HepG2 (cell line): ENCODE results near the gene MTHFD2. TPM values are rescaled to one million over a fixed set of nuclear protein-coding genes. Genes with fewer than 3 reads are reported as not detected.

Experiments used
- ATAC-seq: fragments of 200-7000 bp; cut with Tn5 transposase; 3 replicates; pipeline ENCODE4 v1.9.1; 2020; ENCODE audit warnings: mild to moderate bottlenecking, moderate library complexity
- BruUV-seq: library from RNA; stranded (reverse); fragments of 400-500 nt; replicated peaks from 2 replicates; lab custom pipeline; 2021; lab: Mats Ljungman, UMichigan
- CTCF ChIA-PET: fragments of 300-600 bp; formaldehyde crosslinking; extraction: SDS; loops from one replicate; lab custom pipeline; 2021; ENCODE audit warnings: low total read pairs, inconsistent platforms, low intra/inter-chr PET ratio; lab: Yijun Ruan, JAX
- POLR2A ChIA-PET: fragments of 350-600 bp; sonication (Branson Sonifier 250); formaldehyde crosslinking; loops from one replicate; lab custom pipeline; 2020; ENCODE audit warnings: antibody characterized with exemption, inconsistent platforms; lab: Yijun Ruan, JAX
- DNase-seq: peaks from one replicate; pipeline ENCODE4 v3.0.0-alpha.2; 2015; ENCODE audit warnings: low spot score
- FAIRE-seq: peaks from 3 replicates; lab custom pipeline; 2011; peaks lifted over from hg19 to GRCh38; lab: Jason Lieb, UNC
- H2AFZ ChIP-seq: one replicate; pipeline ENCODE4 v1.6.1; 2011; ENCODE audit warnings: low read length, inconsistent platforms
- H3K27ac ChIP-seq: fragments of 300-600 bp; 3 replicates; pipeline ENCODE4 v1.8.0; 2011; ENCODE audit warnings: mixed run types, mild to moderate bottlenecking, mixed read lengths, low read length, inconsistent platforms; ENCODE audit not compliant: insufficient read depth; ENCODE audit errors: extremely low read length
- H3K27me3 ChIP-seq, 2 experiments: fragments of 200-600 bp in 1 of 2; 2 replicates in 1 of 2; 3 replicates in 1 of 2; pipeline versions ENCODE4 v1.6.0 to v1.8.0; 2011; ENCODE audit warnings: low read length in 2 of 2, mild to moderate bottlenecking in 2 of 2, moderate library complexity in 2 of 2, inconsistent platforms in 1 of 2; ENCODE audit not compliant: insufficient read depth in 2 of 2, control insufficient read depth in 1 of 2
- H3K36me3 ChIP-seq, 2 experiments: fragments of 200-600 bp in 1 of 2; replicated peaks in 1 of 2; 2 replicates in 1 of 2; 3 replicates in 1 of 2; pipeline versions ENCODE4 v1.5.1 to v1.8.0; 2011; ENCODE audit warnings: low read length in 2 of 2, inconsistent platforms in 1 of 2; ENCODE audit not compliant: insufficient read depth in 2 of 2, control insufficient read depth in 1 of 2
- H3K4me1 ChIP-seq: 2 replicates; pipeline ENCODE4 v1.5.1; 2012; ENCODE audit warnings: low read length, inconsistent platforms; ENCODE audit not compliant: insufficient read depth
- H3K4me2 ChIP-seq: 2 replicates; pipeline ENCODE4 v1.6.0; 2011; ENCODE audit warnings: low read depth, low read length, inconsistent platforms
- H3K4me3 ChIP-seq, 3 experiments: fragments of 200-600 bp in 1 of 3; sonication (generic), shearing (Covaris generic) in 1 of 3; replicated peaks in 1 of 3; 2 replicates each; pipeline ENCODE4 v1.5.1; 2011 to 2016; ENCODE audit warnings: low read length in 3 of 3, inconsistent platforms in 2 of 3, low read depth in 2 of 3, mild to moderate bottlenecking in 2 of 3, control low read depth in 1 of 3, mixed read lengths in 1 of 3; ENCODE audit not compliant: insufficient read depth in 1 of 3
- H3K79me2 ChIP-seq: one replicate; pipeline ENCODE4 v1.6.1; 2011; ENCODE audit warnings: low read length, inconsistent platforms; ENCODE audit not compliant: insufficient read depth
- H3K9ac ChIP-seq: 2 replicates; pipeline ENCODE4 v1.6.0; 2011; ENCODE audit warnings: mild to moderate bottlenecking, low read depth, low read length, inconsistent platforms; ENCODE audit not compliant: insufficient read depth
- H3K9me3 ChIP-seq: 2 replicates; pipeline ENCODE4 v1.5.1; 2012; ENCODE audit warnings: mild to moderate bottlenecking, low read length
- H4K20me1 ChIP-seq: 2 replicates; pipeline ENCODE4 v1.6.0; 2011; ENCODE audit warnings: inconsistent platforms, mild to moderate bottlenecking, low read length, moderate library complexity; ENCODE audit not compliant: insufficient read depth
- ATF1 ChIP-seq: IDR thresholded peaks from 2 replicates; pipeline ENCODE4 v1.6.1; 2016; ENCODE audit warnings: mild to moderate bottlenecking, control low read depth
- BCLAF1 ChIP-seq: fragments of 450-650 bp; IDR thresholded peaks from 2 replicates; pipeline ENCODE4 v1.6.1; 2017; ENCODE audit warnings: mild to moderate bottlenecking
- DBP ChIP-seq: sonication (generic); formaldehyde crosslinking; IDR thresholded peaks from 2 replicates; pipeline ENCODE4 v1.4.0; 2020; ENCODE audit warnings: missing genetic modification reagents; ENCODE audit errors: not compliant biosample characterization
- IKZF1 ChIP-seq: fragments of 450-650 bp; IDR thresholded peaks from 2 replicates; pipeline ENCODE4 v1.7.1; 2016
- RAD51 ChIP-seq: fragments of 450-650 bp; IDR thresholded peaks from 2 replicates; pipeline ENCODE4 v1.6.1; 2016; ENCODE audit warnings: borderline replicate concordance
- SMARCC2 ChIP-seq: fragments of 450-650 bp; IDR thresholded peaks from 2 replicates; pipeline ENCODE4 v1.6.1; 2017; ENCODE audit warnings: antibody characterized with exemption, mild to moderate bottlenecking
- USF2 ChIP-seq, 2 experiments: sonication (generic) in 1 of 2; formaldehyde crosslinking in 1 of 2; IDR thresholded peaks; 2 replicates each; pipeline versions ENCODE4 v1.5.1 to v1.6.1; 2011 to 2020; ENCODE audit warnings: borderline replicate concordance in 1 of 2, low read depth in 1 of 2, low read length in 1 of 2, mild to moderate bottlenecking in 1 of 2, missing genetic modification reagents in 1 of 2, moderate library complexity in 1 of 2
- ZBTB34 ChIP-seq: sonication (generic); formaldehyde crosslinking; IDR thresholded peaks from 2 replicates; pipeline ENCODE4 v1.8.0; 2022; ENCODE audit warnings: mild to moderate bottlenecking, missing genetic modification reagents
- ZNF24 ChIP-seq: fragments of 450-650 bp; IDR thresholded peaks from 2 replicates; pipeline ENCODE4 v1.6.1; 2017; ENCODE audit warnings: antibody characterized with exemption, mild to moderate bottlenecking
- WGBS: methylation state at CpG from one replicate; pipeline ENCODE4 v1.1.6; 2017; ENCODE audit warnings: low lambda C conversion rate; 5-methylcytosine and 5-hydroxymethylcytosine counted together
- in situ Hi-C: cut with HindIII; loops from 2 replicates; pipeline ENCODE4 v1.10.0; 2017; ENCODE audit warnings: low pct_unique_long_range_greater_than_20kb; ENCODE audit not compliant: extremely low pct_ligation_motif_present
- intact Hi-C: fragments of 100-400 bp; cut with micrococcal nuclease; formaldehyde crosslinking; loops from one replicate; pipeline ENCODE4 v1.10.0; 2022; ENCODE audit not compliant: unreplicated experiment
- polyA plus RNA-seq, 8 experiments: library from polyadenylated mRNA; depleted of rRNA in 3 of 8; stranded (reverse) in 7 of 8; unstranded in 1 of 8; fragments of >200 nt; fragmentation: Illumina TruSeq in 4 of 8; extraction: Trizol in 4 of 8; gene quantifications; 2 replicates each; pipeline versions ENCODE4 v1.2.1 to v1.2.3, GENCODE V29; 2011 to 2016; ENCODE audit warnings: low read depth in 4 of 8, missing spikeins in 1 of 8, mixed read lengths in 1 of 8; ENCODE audit not compliant: insufficient read depth in 1 of 8
- total RNA-seq, 5 experiments: library from RNA; depleted of rRNA; stranded (reverse); fragments of >200 nt; fragmentation: Illumina TruSeq; extraction: Trizol; gene quantifications; 2 replicates each; pipeline ENCODE4 v1.2.3, GENCODE V29; 2016; ENCODE audit warnings: low read depth in 1 of 5

Gene MTHFD2
- total and polyA plus RNA-seq, 2 of the 13 experiments (the other 11 are each of a cell fraction or from before 2014, with no cell fraction given): 188 to 269 TPM

- Histone ChIP-seq H3K27ac (no peak overlapping the region), H3K79me2 (peaks cover 29% of the 10 kb centered on the region), H3K9me3 (no peaks in the 10 kb centered on the region), H3K4me3 (no peak overlapping the region), H3K9ac (no peak overlapping the region), H3K4me2 (peak overlapping the region; percentile 5; the same call in 1 of the 2 replicates), H3K27me3 (no peaks in the 10 kb centered on the region; a peak in 1 of 5 replicates), H3K4me1 (peaks cover 67% of the 10 kb centered on the region), H4K20me1 (peaks cover 29% of the 10 kb centered on the region), H2AFZ (no peak overlapping the region), H3K36me3 (no peaks in the 10 kb centered on the region; a peak in 1 of 5 replicates)
- FAIRE-seq: no peak
- ChIA-PET POLR2A (interaction anchor here (2.5 to 5.6 kb wide), 3 partner anchors 11 to 20 kb away, joined by 11 to 53 read pairs (median 12); partner anchors contain the start of gene MOB1A), CTCF (no interaction called here)
- no peak for DNase-seq
- BruUV-seq: no TSS peak
- no peak for ATAC-seq
- intact Hi-C loops: loop anchor here (5.0 kb wide), 1 partner anchor 50 kb away; the partner anchor contains the start of gene BOLA3
- TF ChIP-seq IKZF1 (no peak), RAD51 (peak; percentile 81; the same call in 1 of the 2 replicates), USF2 (IDR thresholded peaks at IDR 0.05; ENCODE audit: low read depth, low read length) (peak; percentile 53), USF2 (CRISPR knock-in tag; IDR thresholded peaks at IDR 0.05; ENCODE audit: borderline replicate concordance) (no peak; the same call in 1 of the 2 replicates)
- in situ Hi-C loops: no loop called here
- 28% methylated on average over 4 of the region's 4 CpGs for WGBS
Observed at GRCh38 chr2:74197049-74197448, 1.4 kb upstream of the MTHFD2 start.

- H3K27me3 ChIP-seq: no peaks in the 10 kb centered on the region; a peak in 1 of 5 replicates
- peak overlapping the region; percentile 6 for H2AFZ ChIP-seq
- peaks cover 64% of the 10 kb centered on the region for H3K4me1 ChIP-seq
- peak overlapping the region; percentile 94 for H3K27ac ChIP-seq
- BruUV-seq: TSS peak; percentile 84
- POLR2A ChIA-PET: interaction anchor here (1.1 to 5.6 kb wide), 9 partner anchors 10 to 242 kb away, joined by 3 to 53 read pairs (median 5); partner anchors contain the start of gene MOB1A
- in situ Hi-C loops (no loop called here), intact Hi-C loops (loop anchor here (2.0 to 5.0 kb wide), 2 partner anchors 19 to 51 kb away; partner anchors contain the start of genes BOLA3 and MOB1A)
- WGBS: 51% methylated on average over 18 of the region's 18 CpGs
- H4K20me1 ChIP-seq: peaks cover 34% of the 10 kb centered on the region
- peaks cover 39% of the 10 kb centered on the region for H3K79me2 ChIP-seq
- FAIRE-seq (peak; percentile 54), ATAC-seq (no peak), DNase-seq (no peak)
- no peaks in the 10 kb centered on the region for H3K9me3 ChIP-seq
- peak overlapping the region in 1 of 3 experiments; percentile 78; a peak in 2 of 6 replicates for H3K4me3 ChIP-seq
- H3K9ac ChIP-seq: peak overlapping the region; percentile 26; the same call in 1 of the 2 replicates
- peak overlapping the region; percentile 63 for H3K4me2 ChIP-seq
- CTCF ChIA-PET: no interaction called here
- H3K36me3 ChIP-seq: peaks cover 0 to 7% of the 10 kb centered on the region in 2 experiments; a peak in 1 of 5 replicates
- TF ChIP-seq SMARCC2 (no peak), ZBTB34 (CRISPR knock-in tag) (no peak), ATF1 (CRISPR knock-in tag) (0 out of 2 replicates have a peak, but pooled peaks have one; percentile 69), BCLAF1 (no peak), DBP (CRISPR knock-in tag) (peak; percentile 15), ZNF24 (peak; percentile 23; the same call in 1 of the 2 replicates)
Observed at GRCh38 chr2:74198023-74198460, 373 bp upstream of the MTHFD2 start.
